A549 treated with CORT108297 at 1 μM for 4 hours (cell line): Measurements from ENCODE around the gene CLEC18A. TPM values are rescaled to one million over a fixed set of nuclear protein-coding genes. Genes with fewer than 3 reads are reported as not detected.

Experiments
- total RNA-seq: library from RNA; stranded (reverse); fragments of 200-300 nt; extraction: Qiagen RNA extraction; gene quantifications from 5 replicates; pipeline ENCODE4 v1.2.3, GENCODE V29; 2022

CLEC18A gene
- total RNA-seq, result 0.06 to 0.22 TPM (median 0.07 TPM) in 4 of 5 replicates, not detected in the other

DNA sequence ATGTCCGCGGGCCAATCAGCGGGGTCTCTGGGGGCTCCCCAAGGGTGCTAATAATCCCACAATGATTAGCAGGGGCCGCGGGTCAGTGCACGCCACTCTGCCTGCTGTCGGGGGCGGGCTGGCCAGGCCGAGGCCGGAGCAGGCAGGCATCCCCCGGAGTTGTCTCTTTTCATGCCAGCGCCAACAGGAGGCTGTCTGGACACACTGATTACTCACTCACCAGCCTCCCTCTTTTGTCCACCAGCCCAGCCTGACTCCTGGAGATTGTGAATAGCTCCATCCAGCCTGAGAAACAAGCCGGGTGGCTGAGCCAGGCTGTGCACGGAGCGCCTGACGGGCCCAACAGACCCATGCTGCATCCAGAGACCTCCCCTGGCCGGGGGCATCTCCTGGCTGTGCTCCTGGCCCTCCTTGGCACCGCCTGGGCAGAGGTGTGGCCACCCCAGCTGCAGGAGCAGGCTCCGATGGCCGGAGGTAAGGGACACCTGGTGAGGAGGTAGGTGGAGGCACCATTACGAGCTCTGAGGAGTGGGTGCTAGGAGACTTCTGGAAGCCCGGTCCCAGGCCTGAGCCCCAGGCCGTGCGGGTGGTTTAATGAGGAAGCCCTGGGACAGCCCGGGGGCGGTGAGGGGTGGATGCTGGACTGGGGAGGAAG, at the start of gene CLEC18A:
Gene CLEC18A, plus strand, starts transcription at position 318 of the 655 bp plus-strand sequence. Its CDS starts 33 bp downstream, at position 351.

Other genes with a start within 250 kb of the CLEC18A start
- gene NQO1, start 224.8 kb upstream of the CLEC18A start, total RNA-seq, result 2,487 to 2,718 TPM (median 2,575 TPM) in 5 replicates
- gene NOB1, start 196.4 kb upstream of the CLEC18A start, total RNA-seq, result 113 to 129 TPM (median 119 TPM) in 5 replicates
- 19.2 to 23.3 TPM (median 22.3 TPM) in 5 replicates for gene WWP2, start 189.0 kb upstream of the CLEC18A start, total RNA-seq
- 13.1 to 16.6 TPM (median 14.8 TPM) in 5 replicates for gene PDPR, start 163.0 kb downstream of the CLEC18A start, total RNA-seq
- gene CLEC18C, start 222.5 kb downstream of the CLEC18A start, total RNA-seq, result 0.07 to 0.24 TPM (median 0.16 TPM) in 4 of 5 replicates, not detected in the other